T-helper 2 cell treated with Interferon-gamma antibody and Interleukin-4, amounts not matched to agents 100 ng/mL and 5 ng/mL, for 36 hours (primary cell): ENCODE data around the gene FASTK. TPM values are rescaled to one million over a fixed set of nuclear protein-coding genes. Genes with fewer than 3 reads are reported as not detected.

Source experiments
- intact Hi-C: fragments of 100-400 bp; cut with micrococcal nuclease; formaldehyde crosslinking; loops from one replicate; pipeline ENCODE4 v1.15.1; 2023
- total RNA-seq: library from RNA; stranded (reverse); gene quantifications from 2 replicates; pipeline ENCODE4 v1.2.3, GENCODE V29; 2022

Gene FASTK, protein sequence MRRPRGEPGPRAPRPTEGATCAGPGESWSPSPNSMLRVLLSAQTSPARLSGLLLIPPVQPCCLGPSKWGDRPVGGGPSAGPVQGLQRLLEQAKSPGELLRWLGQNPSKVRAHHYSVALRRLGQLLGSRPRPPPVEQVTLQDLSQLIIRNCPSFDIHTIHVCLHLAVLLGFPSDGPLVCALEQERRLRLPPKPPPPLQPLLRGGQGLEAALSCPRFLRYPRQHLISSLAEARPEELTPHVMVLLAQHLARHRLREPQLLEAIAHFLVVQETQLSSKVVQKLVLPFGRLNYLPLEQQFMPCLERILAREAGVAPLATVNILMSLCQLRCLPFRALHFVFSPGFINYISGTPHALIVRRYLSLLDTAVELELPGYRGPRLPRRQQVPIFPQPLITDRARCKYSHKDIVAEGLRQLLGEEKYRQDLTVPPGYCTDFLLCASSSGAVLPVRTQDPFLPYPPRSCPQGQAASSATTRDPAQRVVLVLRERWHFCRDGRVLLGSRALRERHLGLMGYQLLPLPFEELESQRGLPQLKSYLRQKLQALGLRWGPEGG
- 80.0 and 89.3 TPM in 2 replicates for total RNA-seq

DNA sequence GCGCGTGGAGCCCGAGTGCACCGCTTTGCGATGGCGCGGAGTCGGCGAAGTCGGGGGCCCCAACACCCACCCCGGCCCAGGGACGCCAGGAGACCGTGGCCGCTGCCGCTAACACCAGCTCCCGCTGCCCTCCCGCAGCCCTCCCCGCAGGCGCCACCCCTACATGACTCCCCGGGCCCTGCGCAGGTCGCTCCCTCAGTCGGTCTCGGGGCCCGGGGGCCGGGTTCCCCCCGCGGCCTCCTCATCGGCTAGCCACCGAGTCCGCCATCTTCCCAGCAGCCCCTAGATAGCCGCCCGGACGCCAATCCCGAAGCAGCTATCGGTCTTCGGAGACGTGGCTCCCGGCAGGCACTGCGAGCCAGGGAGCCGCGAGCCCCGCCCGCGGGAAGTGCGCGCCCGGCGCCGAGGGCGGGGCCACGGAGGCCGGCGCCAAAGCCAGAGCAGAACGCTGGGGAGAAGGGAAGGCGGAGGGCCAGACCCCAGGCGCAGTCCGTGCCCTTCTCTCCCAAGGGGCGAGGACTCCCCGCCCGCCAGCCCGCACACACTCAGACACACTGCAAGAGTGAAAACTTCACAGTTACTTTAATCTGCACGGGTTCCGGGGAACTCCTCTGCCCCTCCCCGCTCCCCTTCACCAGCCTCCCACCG lies at the start of gene FASTK:
Gene FASTK (minus strand): TSS at position 288 of the 648 bp plus-strand sequence. CDS start 43 bp downstream, at position 245.
- intact Hi-C loops = loop anchor here (1.0 to 10.0 kb wide), 3 partner anchors 22 to 152 kb away; partner anchors contain the start of genes CHPF2 and KCNH2

DNA sequence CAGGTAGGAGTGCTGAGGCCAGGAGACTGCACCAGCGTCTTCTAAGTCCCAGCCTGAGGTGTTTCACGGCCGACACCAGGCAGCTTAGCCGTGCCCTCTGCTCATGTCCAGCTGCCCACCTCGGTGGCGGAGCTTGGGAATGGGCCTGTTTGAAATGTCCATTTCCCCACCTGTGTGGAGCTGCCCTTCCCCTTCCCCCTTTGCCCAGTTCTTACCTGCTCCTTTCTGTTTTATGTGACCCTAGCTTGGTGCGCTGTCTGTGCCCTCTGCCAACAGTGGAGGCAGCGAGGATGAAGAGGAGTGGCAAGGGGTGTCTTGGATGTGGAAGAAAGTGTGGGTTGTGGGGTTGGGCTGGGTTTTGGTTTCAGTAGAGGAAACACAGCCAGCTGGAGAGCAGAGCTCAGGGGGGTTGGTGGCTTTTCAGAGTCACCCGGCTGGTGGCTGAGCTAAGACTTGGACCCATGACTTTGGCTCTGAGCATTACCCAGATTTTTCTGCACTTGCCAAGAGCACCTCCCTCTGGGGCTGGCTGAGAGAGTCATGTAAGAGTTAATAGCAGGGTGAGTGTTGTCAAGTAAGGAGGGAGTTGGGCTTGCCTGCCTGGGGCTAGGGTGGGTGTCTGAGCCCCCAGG lies 49.5 kb upstream of the FASTK start:
- intact Hi-C loops = no loop called here

DNA sequence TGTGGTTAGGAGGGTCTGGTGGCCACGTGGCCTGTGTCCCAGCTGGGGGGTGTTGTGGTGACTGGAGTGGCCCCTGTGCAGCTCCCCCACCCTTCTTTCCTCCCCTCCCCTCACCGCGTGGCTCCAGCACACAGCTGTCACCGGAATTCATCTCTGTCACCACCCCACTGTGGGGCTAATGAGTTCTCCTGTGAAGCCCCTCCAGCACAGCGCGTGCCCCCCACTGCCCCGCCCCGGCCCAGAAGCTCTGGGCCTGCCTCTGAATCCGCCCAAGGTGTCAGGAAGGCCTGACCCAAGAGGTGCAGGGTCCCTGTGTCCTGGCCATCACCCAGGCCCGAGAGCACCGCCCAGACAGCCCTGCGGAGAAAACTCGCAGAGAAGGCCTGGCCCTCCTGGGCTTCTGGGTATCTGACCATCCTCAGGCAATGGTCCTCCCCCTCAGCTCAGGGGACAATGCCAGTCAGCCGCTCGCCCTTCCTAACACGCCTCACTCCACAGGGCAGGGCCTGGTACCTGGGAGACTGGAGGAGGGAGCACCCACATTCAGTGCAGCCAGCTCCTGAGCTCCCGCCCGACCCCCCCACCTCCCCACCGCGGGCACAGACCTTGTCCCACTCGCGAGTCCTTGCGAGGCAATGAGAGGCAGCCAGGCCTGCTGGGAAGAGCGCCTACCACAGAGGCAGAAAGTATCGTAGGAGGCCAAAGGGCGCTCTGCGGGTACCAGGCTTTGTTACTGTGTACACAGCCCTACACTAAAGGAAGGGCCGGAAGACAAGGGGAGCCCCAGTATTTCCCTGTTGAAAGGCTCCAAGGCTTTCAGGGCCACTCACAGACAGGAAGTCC lies 48.7 kb upstream of the FASTK start:
- intact Hi-C loops = no loop called here

DNA sequence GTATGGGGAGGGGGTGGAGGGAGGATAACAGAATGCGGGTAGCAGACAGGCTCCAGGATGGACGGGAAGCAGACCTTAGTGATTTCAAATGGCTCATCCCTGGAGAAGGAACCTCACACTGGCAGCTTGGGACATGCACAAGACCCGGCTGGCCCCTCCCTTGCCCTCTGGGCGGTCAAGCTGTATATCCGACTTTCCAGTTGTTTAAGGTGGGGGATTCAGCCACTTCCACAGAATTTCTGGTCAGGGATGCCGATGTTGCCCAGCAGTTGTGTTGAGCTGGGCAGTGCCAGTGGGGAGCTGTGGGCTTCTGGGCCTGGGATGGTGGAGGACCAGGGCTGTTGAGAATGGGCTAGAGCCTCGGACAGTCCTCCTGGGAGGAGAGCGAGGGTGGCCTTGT lies 48.1 kb upstream of the FASTK start:
- intact Hi-C loops = no loop called here

DNA sequence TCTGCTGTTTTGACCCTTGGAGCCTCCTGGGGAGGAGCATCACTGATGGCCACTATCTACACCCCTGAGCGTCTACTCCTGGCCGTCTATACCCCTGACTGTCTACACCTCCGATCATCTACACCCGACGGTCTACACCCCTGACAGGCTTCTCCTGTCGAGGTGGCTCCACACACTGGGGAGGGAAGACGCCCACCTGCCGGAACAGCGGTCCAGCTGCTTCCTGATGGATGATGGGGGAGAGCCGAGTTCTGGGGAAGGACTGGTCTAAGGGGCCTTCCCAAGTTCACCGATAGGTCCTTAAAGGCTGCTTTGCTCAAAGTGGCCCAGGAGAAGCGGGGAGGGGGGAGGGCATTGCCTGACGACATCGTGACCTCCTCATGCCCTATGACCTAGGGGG lies 47.5 kb upstream of the FASTK start:
- intact Hi-C loops = no loop called here

DNA sequence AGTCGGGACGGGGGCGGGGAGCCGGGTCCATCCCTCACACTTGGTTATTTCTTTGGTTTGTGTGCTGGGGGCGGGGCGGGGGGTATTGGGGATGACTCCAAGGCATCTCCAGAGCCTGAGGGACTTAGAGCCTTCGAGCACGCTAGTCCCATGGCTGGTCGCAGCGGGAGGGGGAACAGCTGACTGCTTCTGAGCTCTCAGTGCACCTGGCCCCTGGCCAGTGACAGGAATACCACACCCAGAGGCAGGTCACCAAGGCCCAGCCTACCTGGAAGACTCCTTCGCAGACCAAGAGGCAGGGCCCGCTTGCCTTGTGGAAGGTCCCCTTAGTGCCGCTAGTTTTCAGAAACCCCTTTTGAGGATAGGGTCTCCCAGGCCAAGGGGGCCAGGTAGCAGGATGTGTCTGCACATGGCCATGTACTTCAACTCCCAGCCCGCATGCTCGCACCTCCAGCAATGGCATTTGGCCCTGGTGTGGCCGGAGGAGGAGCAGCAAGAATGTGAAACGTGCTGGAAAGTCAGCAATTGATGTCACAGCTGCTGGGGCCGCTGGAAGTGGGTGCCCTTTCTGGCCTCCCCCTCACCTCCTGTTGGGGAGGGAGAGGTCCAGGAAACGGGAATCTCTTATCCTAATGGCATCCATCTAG lies 46.0 kb upstream of the FASTK start:
- intact Hi-C loops = no loop called here

DNA sequence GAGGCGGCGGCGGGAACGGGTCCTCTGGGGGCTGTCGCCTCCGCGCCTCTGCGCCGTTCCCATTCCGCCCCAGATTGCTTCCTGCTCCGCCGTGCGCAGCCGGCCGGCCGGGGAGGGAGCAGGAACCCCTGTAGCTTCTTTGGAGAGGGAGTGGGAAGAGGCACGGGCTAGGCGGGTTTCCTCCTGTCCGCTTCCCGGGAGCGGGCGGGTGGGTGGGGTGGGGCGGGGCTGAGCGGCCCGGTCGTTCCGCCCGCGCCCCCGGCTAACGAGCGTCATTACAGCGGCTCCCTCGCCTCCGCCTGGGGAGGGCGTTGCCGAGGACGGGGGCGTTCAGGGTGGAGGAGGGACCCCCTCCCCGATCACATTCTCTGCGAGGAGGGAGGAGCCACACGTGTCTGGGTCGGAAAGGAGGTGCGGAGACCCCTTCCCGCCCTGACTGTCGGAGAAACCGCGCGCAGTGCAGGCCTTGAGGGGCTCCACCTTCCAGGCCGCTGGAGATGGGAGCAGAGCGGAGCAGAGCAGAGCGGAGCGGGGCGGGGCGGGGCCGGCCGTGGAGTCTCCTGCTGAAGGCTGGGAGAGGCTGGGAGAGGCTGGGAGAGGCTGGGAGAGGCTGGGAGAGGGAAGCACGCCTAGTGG lies 45.4 kb upstream of the FASTK start:
- intact Hi-C loops = no loop called here

DNA sequence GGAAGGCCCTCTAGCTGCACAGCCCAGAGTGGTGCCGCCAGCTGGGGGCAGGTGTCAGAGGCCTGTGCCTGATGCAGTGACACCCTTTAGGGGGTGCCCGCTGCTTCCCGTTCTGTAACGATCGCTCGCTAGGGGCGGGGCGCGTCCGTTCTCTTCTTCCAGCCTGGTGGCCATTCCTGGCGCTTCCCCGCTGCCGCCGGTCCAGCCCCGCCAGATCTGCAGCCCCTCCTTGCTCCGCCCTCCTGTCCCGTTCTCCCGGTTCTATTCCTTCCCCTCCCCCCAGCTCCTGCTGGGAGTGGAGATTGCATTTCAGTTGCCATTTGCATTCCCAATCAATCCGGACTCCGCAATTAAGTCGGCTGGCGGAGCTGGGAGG lies 44.8 kb upstream of the FASTK start:
- intact Hi-C loops = no loop called here

DNA sequence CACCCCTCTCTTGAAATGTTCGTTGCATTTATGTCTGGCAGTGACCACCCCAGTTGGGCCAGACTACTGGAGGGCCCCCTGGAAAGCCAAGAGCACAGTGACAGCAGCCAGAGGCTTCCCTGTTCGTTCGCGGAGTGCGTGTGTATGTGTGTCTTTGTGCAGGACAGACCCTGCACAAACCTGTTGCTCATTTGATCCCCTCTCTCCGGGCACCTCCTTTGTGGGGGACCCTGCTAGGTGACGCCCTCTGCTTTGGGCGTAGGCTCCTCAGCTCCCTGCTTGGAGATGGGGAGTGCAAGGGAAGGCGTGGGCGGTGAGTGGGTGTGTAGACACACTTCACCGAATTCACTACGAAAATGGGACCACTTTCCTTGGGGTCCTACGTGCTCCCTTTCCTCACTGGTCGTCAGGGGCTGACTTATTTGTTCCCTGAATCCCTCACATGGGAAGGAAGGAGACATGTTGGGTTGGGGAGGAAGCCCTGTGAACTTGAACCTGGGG lies 44.3 kb upstream of the FASTK start:
- intact Hi-C loops = loop anchor here (1.0 kb wide), 3 partner anchors 47 to 178 kb away; no protein-coding TSS in a partner anchor

DNA sequence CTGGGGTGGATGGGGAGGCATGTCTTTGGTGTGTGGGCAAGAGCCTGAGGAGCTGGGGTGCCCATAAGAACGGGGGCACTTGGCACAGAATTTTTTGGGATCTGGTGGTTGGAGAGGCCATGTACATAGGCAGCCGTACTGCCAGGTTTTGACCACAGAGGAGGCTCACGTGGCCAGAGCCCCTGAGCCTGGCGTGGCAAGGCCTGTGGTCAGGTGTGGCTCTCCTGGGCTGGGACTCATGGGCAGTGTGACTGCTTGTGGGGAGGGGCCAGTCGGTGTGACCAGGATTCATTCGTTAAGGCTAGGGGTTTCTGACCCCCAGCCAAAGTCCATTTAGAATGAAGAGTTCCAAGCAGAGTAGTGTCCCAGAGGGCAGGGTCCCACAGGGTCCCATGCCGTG lies 43.9 kb upstream of the FASTK start:
- intact Hi-C loops = loop anchor here (1.0 kb wide), 3 partner anchors 48 to 179 kb away; no protein-coding TSS in a partner anchor

DNA sequence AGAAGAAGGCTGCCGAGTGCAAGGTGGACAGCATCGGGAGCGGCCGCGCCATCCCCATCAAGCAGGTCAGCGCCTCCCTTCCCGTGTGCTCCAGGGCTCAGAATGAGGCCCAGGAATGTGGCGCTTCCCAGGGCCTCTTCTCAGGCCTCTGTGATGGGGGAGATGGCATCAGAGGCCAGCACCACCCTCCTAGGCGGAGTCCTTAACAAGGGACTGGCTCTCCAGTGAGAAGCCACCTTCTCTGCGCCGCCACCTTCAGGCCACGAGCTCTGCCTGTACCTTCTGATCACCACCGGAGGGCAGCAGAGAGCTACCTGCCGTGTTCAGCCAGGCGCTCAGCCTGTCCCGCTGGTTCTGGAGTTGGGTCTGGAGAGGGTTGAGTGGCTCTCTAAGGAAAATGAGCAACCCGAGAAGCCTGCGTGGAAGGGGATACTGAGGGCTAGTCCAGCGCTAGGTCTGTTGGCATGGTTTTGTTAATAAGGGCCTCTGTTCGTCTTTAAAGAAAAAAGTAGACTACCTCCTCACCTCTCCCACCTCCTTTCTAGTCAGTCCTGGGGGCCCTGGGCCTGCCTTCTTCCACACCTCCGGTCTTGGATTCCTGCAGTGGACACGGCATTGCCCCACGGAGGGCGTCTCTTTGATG lies 43.3 kb upstream of the FASTK start:
- intact Hi-C loops = loop anchor here (1.0 kb wide), 3 partner anchors 48 to 179 kb away; no protein-coding TSS in a partner anchor

DNA sequence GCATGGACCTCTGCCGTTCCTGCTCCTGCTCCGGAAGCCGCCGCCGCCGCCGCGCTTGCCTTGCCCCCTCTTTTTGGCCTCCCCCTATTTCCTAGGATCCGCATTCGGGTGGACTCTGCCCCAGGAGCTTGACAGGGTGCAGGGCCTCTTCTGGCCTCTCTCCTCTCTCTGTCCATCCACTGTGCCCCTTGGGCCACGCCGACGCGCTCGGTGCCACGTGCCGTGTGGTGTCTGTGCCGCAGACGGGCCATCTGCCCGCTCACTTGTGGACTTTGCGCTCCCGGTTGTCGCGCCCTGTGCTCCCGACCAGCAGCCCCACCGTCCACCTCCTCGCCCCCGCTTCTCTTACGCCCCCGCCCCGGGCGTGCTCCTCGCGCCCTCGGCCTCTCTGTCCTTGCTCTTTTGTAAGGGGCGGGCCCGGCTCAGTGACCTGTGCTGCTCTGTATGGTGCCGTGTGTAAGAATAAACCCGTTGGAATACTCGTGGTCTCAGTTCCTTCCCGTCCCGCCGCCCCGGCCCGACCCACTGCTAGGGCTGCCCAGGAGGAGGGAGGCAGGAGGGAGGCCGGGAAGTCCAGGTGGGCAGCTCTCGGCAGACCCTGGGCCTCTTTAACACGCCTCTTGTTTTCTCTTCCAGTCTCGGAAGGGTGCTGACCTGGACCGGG lies 42.7 kb upstream of the FASTK start:
- intact Hi-C loops = no loop called here

DNA sequence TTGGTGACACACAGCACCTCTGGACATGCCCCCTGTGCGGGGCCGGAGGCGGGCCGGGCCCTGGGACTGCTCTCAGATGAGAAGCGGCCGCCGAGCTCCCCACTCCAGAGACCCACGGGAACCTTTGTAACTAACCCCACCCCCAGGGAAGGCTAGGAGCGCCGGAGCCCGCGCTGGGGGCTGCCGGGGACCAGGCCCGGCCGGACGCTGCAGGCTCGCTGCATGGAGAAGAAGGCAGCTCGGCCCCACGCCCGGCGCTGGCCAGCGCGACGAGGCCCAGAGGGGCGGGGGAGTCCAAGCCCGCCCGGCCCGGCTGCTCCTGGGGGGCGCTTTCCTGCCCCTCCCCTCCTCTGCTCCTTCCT lies 42.2 kb upstream of the FASTK start:
- intact Hi-C loops = no loop called here

DNA sequence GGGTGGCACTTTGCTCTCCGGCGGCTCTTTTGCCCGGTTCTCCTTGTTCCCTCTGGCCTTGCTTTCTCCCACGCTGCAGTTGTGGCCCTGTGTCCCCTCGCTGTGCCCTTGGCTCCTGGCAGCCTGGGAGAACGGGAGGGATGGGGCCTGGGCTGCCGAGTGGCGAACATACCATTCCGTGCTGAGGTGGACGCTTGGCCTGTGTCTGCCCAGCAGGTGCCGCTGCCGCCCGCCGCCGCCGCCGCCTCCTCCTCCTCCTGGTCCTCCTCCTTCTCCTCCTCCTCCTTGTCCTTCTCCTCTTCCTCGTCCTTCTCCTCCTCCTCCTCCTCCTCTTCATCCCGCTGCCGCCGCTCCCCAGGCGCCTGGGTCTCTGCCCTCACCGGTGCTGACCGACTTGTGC lies 41.7 kb upstream of the FASTK start:
- intact Hi-C loops = no loop called here

DNA sequence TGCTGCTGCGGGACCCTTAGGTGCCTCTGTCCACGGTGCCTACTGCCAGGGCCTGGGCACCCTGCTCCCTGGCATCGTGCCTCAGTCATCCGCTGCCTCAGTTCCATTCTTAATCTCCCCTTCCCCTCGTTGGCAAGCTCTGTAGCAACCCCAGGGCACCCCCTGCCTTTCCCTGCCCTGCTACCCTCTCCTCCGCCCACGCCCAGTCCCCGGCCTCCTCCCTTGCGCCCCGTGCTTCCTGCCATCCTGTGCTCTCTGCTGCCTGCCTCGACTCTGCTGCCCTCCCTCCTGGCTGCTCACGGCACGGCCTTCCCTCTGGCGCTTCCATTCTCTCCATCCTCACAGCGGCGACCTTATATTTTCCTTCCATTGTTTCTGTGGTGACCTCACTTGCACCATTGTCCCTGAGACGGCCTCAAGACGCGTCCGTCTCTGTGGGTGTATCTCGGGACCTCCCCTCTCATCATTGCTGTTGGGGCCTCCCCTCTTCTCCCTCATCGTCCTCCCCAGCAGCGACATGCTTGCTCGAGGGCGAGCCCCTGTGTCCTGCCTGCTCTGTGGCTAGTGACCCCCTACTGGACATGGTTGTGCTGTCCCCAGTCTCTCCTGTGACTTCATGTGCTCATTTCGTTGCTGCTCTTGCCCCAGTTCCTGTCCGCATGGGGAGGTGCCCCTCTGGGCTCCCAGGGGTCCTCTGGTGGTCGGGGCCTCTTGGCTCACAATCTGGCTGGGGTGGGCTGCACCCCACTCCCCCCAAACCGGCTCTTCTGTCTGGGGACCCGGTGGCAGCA lies 41.0 kb upstream of the FASTK start:
- intact Hi-C loops = no loop called here

DNA sequence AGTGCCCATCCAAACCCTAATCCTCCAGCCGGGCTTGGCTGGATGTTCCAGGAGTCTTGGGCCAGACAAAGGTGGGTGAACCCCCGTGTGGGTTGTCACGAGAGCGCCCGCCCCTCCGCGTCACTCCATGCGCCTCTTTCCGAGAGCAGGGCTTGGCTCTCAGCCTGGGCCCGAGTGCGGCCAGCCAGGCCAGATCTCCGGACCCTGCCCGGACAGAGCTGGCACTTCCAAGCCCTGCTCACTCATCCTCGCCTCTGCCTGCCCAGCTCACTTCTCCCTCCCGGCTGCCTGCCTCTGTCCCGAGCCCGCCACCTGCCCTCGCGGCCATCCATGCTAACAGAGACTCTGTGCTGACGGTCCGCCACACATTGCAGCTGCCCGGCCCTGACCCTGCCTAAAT lies 40.3 kb upstream of the FASTK start:
- intact Hi-C loops = no loop called here

DNA sequence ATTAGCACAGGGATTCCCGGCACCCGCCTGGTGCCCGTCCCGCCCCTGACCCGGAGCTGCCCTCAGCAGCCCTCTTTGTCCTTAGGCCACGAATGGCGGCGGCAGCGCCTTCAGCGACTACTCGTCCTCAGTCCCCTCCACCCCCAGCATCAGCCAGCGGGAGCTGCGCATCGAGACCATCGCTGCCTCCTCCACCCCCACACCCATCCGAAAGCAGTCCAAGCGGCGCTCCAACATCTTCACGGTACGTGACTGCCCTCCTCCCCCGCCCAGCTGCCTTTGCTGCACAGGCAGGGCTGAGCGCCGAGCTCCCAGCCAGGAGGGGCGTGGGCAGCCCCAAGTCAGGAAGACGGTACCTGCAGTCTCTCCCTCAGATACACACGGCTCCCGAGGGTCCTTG lies 39.3 kb upstream of the FASTK start:
- intact Hi-C loops = no loop called here

DNA sequence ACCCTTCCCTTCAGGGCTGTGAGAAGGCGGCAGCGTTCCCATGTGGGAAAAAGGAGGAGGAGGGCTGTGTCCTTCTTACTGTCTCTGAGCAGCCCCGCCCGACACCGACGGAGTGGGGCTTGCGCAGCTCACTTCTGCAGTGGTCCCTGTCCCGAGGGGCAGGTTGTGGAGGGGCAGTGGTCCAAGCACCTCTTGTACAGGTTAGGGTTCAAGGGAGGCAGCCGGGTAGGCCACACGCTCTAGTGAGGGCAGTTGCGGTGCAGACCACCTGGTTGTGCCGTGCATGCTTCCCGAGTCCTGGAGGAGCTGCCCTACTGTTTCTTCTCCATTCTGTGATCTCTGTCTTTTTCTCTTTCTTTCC lies 38.4 kb upstream of the FASTK start:
- intact Hi-C loops = no loop called here
